Measurements from ENCODE around the gene TBC1D22B.

The TBC1D22B gene

GRCh38 chr6:37257634-37258404 lies at the start of gene TBC1D22B, which contains the start of gene TMEM217:
TSS of gene TBC1D22B (plus strand) at chr6:37257772. CDS start at chr6:37257918, 146 bp downstream.
TSS of gene TMEM217 (minus strand) at chr6:37258144. CDS start at chr6:37219030, 39,114 bp downstream.
- peak; percentile 98 for DNase-seq

DNA sequence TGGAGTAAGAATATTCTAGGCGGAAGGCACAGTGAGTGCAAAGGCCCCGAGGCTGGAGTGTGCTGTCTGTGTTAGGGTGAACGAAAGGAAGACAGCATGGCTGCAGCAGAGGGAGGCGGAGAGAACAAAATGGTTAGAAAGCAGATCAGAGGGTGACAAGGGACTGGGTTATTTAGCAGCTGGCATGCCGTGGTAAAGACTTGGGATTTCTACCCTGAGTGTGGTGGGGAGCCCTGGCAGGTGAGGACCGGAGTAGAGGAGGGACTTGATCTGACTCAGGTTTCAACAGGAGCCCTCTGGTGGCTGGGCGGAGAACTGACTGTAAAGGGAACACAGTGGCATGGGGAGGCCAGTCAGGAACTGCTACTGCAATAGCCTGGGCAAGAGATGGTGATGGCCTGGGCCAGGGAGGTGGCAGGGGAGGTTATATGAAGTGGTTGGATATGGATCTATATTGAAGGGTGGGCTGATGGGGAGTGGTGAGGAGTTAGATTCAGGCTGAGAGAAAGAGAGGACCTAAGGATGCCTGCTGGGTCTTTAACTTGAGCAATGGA lies 49.6 kb upstream of the TBC1D22B start:
- peak; percentile 88 for DNase-seq

- DNase-seq, result no peak
These were observed 48.8 kb upstream of the TBC1D22B start for GRCh38 chr6:37208793-37209192.

- peak; percentile 29 for DNase-seq
These were observed 47.9 kb upstream of the TBC1D22B start for GRCh38 chr6:37209461-37210205.

DNA sequence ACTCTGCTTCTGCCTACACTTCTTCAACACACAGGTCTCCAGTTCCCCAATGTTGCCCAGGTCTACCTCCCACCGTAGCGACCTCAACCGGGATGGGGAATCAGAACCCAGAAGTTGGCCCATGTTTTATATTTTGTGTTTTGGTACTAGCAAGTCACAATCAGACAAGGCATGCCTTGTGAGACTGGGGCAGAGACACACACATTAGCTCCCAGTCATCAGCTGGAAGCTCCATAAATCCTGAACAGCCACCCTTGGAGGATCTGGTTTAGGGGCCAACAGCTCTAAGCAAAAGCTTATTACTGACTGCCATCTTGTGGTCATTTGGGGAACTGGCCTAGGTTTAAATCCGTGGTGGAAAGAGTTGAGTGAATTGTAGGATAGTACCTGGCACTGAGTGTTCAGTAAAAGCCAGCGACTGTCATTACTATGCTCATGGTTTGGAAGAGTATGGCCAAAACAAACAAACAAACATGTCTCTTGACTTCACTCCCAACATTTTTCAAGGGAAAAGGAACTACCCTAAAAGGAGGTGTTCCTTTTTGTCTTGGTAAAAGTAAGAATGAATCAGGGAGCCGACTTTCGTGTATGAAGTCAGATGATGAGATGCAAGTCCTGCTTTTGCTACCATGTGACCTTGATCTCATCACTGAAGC lies 47.1 kb upstream of the TBC1D22B start:
- DNase-seq, result peak; percentile 79

DNA sequence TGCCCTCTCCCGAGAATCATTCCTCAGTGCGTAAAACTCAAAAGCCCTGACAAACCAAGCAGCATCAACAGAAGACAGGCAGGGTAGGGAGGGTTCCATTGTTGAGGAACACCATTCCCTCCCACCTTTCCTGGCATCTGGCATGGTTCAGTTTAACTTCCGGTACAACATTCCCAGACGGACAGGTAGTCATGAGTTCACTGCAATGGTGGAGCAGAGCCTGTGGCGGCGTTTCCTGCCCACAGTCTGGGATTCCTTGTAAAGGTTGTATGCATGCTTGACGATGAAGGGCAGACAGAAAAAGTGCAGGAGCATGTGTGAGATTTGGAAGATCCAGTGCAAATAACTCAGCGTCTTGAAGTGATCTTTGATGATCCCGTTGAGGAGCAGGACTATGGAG lies 45.3 kb upstream of the TBC1D22B start:
- DNase-seq, result no peak

- no peak for DNase-seq
These were observed 39.5 kb upstream of the TBC1D22B start for GRCh38 chr6:37218061-37218460.

DNA sequence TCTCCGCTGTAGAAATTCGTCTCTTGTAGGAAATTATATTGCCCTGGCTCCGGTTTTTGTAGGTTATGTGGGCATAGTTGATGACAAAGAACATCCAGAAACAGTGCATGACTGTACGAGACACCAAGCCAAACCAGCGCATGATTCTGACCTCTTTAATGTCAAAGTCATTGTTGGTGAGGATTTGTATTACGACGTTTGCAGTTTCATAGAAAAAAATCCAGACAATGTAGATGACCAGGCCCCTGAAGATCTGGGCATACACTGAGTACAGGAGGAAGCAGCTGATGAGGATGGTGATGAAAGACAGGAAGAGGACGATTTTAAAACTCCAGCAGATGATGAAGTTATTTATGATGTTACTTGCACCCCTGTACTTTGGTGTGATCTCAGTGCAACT lies 39.1 kb upstream of the TBC1D22B start:
- peak; percentile 76 for DNase-seq

DNA sequence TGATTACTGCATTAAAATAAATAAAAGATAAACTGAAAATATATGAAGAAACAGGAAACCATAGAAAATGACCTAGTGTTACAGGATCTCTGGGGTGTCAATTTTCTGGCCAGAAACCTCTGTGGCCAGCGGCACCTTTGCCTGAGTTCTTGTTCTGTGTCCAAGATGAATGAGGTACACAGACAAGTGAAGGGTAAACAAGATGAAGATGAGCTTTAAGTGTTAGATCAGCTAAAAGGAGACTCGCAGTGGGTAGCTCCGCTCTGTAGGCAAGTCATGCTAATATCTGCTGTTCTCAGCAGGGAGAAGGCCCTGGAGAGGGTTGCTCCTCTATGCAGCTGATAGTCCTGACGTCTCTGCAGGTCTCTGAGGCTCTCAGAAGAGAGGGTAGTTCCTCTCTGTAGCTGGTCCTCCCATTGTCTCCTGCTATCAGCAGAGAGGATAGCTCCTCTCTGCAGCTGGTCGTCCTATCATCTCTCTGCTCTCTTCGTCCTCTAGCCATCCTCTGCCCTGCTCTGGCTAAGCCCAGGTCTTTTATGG lies 35.9 kb upstream of the TBC1D22B start:
- no peak for DNase-seq

- DNase-seq, result peak; percentile 82
These were observed 35.2 kb upstream of the TBC1D22B start for GRCh38 chr6:37222125-37222967.

- no peak for DNase-seq
These were observed 34.6 kb upstream of the TBC1D22B start for GRCh38 chr6:37222992-37223391.

DNA sequence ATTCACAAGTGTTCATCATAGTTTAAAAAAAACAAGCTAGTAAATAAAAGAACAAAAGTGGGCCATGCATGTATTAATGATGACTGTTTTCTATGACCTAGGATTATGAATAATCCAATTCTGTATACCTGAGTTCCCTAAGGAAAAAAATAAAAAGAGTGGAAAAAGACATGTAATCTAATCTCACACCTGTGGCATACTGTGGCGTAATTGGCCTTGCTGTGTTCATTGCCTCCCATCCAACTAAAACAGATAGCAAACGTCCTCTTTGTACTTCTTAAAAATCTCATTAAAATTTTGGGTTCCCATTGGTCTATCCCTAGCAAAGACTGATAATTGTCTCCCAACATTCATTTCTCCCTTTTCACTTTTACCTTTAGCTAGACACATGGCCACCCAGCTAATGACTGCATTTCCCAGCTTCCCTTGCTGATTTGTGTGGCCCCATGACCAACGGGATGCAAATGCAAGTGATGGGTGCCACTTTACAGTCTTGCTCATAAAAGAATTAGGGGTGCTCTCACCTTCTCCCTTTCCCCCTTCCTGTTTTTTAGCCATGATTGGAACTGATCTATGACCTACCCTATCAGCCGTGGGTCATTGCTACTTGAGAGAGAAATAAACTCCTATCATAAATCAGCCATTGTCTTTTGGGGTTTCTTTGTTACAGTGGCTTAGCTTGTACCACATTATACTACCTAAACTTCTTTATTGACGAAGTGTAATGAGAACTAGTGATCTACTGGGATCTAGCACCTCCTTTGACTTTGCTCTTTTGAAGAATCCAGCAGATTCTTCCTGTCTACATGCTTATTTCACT lies 32.0 kb upstream of the TBC1D22B start:
- DNase-seq, result no peak

DNA sequence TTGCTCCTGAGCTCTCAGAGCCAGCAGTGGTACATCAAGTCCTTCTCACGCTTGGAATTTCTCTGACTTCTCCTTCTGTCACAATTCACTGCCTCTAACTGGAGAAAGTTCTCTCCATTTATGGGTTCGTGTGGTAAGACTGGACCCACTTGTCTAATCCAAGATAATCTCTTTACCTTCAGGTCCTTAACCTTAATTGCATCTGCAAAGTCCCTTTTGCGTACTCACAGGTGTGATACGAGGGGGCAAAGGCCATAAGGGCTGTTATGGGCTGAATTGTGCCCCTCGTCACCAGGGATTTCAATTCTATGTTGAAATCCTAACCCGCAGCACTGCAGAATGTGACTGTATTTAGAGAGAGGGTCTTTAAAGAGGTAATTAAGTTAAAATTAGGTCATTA lies 27.5 kb upstream of the TBC1D22B start:
- no peak for DNase-seq

DNA sequence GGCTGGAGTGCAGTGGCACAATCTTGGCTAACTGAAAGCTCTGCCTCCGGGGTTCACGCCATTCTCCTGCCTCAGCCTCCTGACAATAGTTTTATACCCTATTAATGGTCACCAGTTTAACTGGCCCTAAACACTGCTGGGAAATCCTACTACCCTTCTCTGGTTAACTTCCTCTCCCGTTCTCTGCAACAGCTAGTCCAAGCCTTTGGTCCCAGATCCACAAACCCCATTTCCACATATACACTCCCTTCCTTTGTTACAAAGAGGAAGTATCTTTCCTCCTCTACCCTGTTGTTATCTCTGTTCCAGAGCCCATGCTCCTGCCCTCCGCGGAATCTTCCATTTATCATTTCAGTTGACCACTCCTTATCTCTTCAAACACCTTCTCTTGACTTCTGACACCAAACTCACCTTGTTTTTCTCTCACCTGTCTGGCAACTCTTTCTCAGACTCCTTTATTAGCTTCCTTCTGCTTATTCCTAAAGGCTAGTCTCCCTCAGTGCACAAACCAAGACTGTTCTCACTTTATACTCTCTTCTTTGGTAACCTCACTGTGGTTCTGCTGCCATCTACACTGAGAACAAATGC lies 25.0 kb upstream of the TBC1D22B start:
- DNase-seq, result no peak

DNA sequence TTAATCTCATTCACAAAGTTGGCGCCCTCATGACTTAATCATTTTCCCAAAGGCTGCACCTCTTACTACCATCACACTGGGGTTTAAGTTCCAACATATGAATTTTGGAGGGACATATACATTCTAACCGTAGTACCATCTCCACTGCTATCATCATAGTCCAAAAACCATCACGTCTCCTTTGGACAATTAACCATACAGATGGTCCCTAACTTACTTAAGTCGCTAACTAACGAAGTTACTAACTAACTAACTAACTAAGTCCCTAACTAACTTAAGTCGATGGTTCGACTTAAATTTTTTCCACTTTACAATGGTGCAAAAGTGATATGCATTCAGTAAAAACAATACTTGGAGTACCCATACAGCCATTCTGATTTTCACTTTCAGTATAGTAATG lies 24.0 kb upstream of the TBC1D22B start:
- DNase-seq, result no peak

DNA sequence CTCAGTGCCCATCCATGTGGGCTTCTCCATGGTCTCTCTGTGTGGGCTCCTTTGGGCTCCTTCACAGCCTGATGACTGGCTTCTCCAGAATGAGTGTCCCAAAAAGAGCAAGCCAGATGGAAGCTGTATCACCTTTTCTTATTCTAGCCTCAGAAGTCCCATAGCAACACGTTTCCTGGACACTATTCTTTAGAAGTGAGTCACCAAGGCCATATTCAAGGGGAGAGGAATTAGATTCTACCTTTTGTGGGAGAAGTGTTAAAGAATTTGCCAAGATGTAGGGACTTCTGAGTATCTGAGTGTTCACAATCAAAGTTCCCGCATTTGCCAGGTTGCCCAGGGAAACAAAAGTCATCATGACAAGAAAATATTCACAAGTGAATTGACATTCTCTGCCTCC lies 20.7 kb upstream of the TBC1D22B start:
- DNase-seq, result no peak

DNA sequence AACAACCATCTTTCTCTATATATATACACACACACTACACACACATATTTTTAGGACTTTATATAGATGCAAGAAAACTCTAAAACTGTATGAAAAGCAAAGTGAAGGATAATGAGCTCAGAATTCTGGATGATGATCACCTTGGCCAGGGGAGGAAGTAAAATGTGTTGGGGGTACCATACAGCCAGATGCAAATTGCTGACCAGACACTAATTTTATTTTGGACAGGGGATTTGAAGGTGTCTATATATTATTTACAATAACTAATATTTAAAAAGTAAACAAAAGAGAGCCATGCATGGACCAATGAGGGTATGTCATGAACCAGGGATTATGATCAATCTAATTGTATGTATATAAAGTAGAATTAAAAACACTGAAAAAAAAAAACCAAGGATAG lies 19.8 kb upstream of the TBC1D22B start:
- no peak for DNase-seq

DNA sequence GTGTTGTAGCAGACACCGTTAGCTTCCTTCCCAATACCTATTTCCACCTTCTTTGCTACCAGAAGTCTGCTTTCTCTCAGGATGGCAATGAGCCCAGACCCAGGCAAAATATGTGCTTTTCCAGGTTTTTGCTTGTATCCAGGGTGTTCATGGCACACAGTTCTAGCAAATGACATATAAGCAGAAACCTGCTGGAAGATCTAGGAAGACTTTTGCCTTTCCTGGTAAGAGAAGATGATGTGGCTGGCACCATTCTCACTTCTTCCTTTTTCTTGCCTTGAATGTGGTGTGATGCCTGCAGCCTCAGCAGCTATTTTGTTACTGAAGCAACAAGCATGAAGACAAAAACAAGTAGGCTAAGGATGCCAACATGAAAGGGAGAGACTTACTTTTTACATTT lies 19.2 kb upstream of the TBC1D22B start:
- DNase-seq, result peak; percentile 60

GRCh38 chr6:37239526-37239925 lies 18.0 kb upstream of the TBC1D22B start:
- peak; percentile 51 for DNase-seq

GRCh38 chr6:37239950-37240713 lies 17.4 kb upstream of the TBC1D22B start:
- peak; percentile 98 for DNase-seq
